ENCODE data around the gene SH2D1A. TPM values are rescaled to one million over a fixed set of nuclear protein-coding genes. Genes with fewer than 3 reads are reported as not detected.
"Not testable (repeated sequence)": the region's sequence is repeated elsewhere in the genome, so short reads cannot be mapped to it uniquely, and the experiment has no call there.

SH2D1A gene
- total RNA-seq, 1 experiment from 2014 or later, result 0.13 TPM

DNA sequence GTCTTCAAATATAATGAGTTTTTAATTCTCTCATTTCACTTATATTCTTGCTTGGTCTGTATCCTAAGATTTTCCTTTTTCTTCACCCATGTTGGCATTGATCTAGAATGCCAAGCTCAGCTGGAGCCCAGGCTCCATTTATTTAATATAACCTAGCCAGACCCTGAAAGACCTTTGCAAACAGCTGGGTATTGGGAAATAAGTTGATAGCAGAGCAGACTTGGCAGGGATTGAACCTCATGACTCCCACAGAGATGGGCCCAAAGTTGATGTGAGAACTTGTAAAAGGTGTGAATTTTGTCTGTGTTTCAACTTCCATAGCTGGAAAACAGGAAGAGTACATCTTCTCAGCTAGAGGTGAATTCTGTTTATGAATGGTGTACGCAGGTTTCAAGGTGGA lies 59.5 kb downstream of the SH2D1A start:
- DNase-seq (ENCODE audit: low read depth, low spot score), result no peak
- in situ Hi-C loops (cut with HindIII; ENCODE audit: low pct_unique_long_range_greater_than_20kb, low sequenced_read_pairs), result no loop called here

DNA sequence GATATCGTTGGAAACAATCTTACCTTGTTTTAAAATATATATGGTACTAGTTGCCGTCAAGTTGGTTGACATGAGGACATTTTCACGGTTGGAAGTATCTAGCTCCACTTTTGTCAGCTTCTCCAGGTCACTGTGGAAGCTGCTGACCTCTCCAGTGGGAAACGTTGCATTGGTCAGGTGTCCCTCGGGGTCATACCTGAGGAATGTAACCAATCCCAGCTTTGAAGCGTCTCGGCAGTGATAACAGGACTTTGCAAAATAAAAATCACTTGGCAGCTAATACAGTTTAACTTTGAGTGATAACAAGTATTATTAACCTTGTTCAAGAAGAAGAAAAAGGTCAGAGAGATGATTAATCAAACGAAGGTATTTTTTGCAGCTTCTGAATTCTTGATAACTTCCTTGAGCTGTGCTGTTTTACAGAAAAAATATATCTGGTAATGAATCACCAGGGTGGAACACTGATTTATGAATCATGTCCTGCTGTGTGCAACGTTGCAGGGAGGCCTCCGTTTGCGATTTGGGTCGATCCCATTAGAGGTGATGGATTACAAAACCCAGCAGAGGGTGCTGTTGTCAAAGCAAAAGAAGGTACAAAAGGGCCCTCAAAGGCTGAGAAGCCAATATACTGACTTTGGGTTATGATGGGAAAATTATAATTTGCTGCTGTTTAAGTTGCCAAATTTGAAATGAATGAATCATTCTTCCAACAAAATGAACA lies 60.1 kb downstream of the SH2D1A start:
- peak; percentile 73 for DNase-seq (ENCODE audit: low read depth, low spot score)
- in situ Hi-C loops (cut with HindIII; ENCODE audit: low pct_unique_long_range_greater_than_20kb, low sequenced_read_pairs), result no loop called here

DNA sequence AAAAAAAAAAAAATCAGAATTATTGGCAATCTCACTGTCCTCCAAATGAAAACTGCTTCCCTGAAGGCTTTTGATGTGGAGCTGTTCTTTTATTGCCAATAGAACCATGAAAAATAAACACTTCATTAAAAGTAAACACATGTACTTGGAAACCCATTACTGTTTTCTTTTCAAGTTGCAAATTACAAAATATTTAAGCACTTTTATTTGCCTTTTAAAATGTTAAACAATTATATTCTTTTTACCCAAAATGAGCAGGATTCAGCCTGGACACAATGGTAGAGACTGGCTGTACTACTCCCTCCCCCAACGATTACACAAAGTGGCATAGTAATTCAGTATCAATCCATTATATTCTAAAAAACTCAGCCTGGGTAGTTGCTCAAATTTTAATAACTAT lies 60.9 kb downstream of the SH2D1A start:
- DNase-seq (ENCODE audit: low read depth, low spot score), result no peak
- in situ Hi-C loops (cut with HindIII; ENCODE audit: low pct_unique_long_range_greater_than_20kb, low sequenced_read_pairs), result no loop called here

DNA sequence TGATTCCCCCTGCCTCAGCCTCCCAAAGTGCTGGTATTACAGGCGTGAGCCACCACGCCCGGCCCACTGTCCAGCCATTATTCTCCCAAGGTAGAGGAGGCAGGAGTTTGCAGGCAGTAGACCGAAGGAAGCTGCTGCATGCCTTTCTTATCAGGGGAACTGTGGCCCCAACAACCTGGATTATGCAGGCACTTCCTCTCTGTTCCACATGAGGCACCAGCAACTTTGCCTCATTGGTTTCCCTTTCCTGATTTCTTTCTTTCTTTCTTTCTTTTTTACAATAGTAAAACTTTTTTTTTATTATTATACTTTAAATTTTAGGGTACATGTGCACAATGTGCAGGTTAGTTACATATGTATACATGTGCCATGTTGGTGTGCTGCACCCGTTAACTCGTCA lies 62.0 kb downstream of the SH2D1A start:
- DNase-seq (ENCODE audit: low read depth, low spot score); in situ Hi-C loops (cut with HindIII; ENCODE audit: low pct_unique_long_range_greater_than_20kb, low sequenced_read_pairs): not testable (repeated sequence)

DNA sequence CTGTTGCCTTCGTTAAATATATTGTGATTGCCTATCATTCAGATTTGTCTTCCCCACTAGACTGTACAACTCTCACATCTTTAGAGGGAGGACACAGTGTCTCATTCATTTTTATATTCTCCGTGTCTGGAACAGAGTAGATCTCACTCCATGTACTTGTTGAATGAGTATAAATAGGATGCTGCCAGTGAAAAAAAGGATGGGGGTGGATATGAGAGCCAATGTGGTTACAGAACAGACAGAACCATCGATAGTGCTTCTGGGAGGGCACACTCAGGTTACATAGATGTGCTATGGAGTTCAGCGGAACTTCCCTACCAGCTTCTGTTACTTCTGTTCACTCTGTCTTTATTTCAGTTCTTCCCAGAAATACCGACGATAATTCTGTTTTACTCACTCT lies 66.9 kb downstream of the SH2D1A start:
- in situ Hi-C loops (cut with HindIII; ENCODE audit: low pct_unique_long_range_greater_than_20kb, low sequenced_read_pairs), result no loop called here
- DNase-seq (ENCODE audit: low read depth, low spot score), result no peak

DNA sequence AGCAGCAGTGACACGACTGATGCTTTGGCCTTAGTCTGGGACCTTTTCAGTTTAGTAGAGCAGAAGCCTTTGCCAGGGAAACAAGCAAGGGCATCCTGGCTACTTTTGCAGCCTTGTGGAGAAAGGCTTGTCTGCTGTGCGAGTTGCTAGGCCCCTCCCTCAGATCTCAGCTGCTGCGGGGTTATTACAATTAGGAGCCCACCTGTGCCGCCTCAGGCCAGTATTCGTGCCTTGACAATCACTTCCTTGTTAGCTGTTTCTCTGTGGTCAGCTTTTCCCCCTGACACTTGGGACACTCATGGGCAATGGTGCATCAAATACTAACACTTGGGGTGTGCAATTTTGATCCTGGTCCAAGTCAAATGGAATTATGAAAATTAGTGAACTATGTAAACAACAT lies 67.9 kb downstream of the SH2D1A start:
- DNase-seq (ENCODE audit: low read depth, low spot score), result no peak
- in situ Hi-C loops (cut with HindIII; ENCODE audit: low pct_unique_long_range_greater_than_20kb, low sequenced_read_pairs), result no loop called here

DNA sequence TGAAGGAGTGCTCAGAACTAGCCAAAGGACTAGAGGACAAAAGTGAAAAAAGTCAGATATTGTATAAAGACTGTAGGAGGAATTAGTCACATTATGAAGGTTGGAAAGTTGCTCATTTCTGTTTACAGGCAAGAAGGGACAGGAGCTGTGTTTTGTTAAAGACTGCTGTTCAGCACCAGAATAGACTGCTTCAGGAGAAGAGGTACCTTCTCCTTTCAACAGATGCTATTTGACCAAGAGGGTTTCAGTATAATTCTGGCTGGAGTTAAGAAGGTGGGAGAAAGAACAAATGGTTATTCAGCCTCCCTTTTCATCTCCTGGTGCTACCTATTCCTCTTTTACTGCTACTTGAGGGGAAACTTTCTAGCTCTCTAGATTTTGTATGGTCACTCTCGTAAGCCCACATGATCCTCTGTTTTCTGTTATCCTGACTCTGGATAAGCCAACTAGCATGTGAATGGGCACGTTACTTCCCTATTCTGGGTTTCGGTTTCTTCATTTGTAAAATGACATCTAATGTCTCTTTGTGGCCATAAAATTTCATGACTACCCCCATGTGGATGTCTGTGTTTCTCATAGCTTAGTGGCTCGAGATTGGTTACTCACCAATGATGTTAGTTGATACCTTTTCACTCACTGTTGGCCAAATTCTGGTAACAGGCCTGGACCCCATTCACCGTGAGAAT lies 68.9 kb downstream of the SH2D1A start:
- no peak for DNase-seq (ENCODE audit: low read depth, low spot score)
- in situ Hi-C loops (cut with HindIII; ENCODE audit: low pct_unique_long_range_greater_than_20kb, low sequenced_read_pairs), result no loop called here

DNA sequence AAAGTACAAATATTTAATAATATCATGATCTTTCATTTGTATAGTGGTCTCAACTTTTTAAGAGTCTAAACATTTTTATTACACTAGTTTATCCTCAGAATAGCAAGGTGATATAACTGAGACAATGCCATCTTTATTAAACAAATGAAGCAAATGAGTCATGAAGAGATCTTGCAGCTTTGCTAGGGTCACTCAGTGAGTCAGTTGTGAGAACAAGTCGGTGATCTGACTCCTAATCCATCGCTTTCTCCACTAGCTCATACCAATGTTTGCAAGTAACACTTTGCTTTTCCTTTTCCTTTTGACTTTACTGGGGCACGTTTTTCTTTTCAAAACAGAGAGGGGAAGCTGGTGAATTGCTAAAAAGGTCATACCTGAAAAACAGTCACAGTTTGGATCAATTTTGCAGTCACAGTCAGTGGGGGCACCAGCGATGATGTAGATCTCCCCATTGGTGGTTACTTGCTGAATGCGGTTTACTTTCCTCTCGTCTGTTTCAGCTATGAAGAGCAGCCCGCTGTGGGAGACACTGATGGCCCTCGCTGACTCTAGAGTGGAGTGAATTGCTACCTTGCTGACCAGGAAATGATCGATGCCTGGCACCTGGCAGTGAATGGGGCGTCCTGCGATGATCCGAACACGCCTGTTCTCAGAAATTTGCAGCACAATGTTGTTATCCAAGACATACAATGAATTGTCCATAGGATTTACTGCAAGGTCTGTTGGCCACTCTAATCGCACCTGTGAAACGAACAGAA lies 75.7 kb downstream of the SH2D1A start:
- DNase-seq (ENCODE audit: low read depth, low spot score), result no peak

More for the DNA sequence above, 75.7 kb downstream of the SH2D1A start:
- in situ Hi-C loops (cut with HindIII; ENCODE audit: low pct_unique_long_range_greater_than_20kb, low sequenced_read_pairs), result no loop called here

Small RNAs within 50 kb of the gene (small RNA-seq; reads per million reads assigned to genes)
- gene AL022718.1, result 0 reads per million in 2 experiments

Other genes with a start within 250 kb of the SH2D1A start
- gene TEX13D, start 13.9 kb upstream of the SH2D1A start, total RNA-seq (2014; rRNA removed; shearing (Covaris generic)), result 0.45 TPM in 1 of 2 replicates, not detected in the other

Measured in SK-MEL-5 (cell line).